Astrocyte (in vitro differentiated cells and primary cell): ENCODE measurements around the gene TMEM217.

Source experiments
- EZH2 ChIP-seq: IDR thresholded peaks from 2 replicates; pipeline ENCODE4 v1.6.1; 2012; ENCODE audit warnings: mild to moderate bottlenecking, low read length, inconsistent platforms; ENCODE audit not compliant: insufficient read depth
- TF ChIP-seq, protein P1 (sequence below): IDR thresholded peaks from 2 replicates; pipeline ENCODE4 v1.5.1; 2011; ENCODE audit warnings: low read depth, mild to moderate bottlenecking, inconsistent platforms, low read length, moderate library complexity; ENCODE audit not compliant: insufficient read depth

GRCh38 chr6:37177935-37178517 is 79.9 kb downstream of the TMEM217 start:
- TF ChIP-seq, protein P1, sequence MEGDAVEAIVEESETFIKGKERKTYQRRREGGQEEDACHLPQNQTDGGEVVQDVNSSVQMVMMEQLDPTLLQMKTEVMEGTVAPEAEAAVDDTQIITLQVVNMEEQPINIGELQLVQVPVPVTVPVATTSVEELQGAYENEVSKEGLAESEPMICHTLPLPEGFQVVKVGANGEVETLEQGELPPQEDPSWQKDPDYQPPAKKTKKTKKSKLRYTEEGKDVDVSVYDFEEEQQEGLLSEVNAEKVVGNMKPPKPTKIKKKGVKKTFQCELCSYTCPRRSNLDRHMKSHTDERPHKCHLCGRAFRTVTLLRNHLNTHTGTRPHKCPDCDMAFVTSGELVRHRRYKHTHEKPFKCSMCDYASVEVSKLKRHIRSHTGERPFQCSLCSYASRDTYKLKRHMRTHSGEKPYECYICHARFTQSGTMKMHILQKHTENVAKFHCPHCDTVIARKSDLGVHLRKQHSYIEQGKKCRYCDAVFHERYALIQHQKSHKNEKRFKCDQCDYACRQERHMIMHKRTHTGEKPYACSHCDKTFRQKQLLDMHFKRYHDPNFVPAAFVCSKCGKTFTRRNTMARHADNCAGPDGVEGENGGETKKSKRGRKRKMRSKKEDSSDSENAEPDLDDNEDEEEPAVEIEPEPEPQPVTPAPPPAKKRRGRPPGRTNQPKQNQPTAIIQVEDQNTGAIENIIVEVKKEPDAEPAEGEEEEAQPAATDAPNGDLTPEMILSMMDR: no peak
- TF ChIP-seq EZH2: no peak
